ENCODE data around the gene LGALS7.

The LGALS7 gene

GRCh38 chr19:38735257-38735686 lies 38.0 kb downstream of the LGALS7 start:
- Histone ChIP-seq H3K9me3 (ENCODE audit: insufficient read depth, low read depth, low read length) (no peaks in the 10 kb centered on the region), H4K20me1 (ENCODE audit: insufficient read depth, low read length, poor library complexity, severe bottlenecking) (no peaks in the 10 kb centered on the region), H3F3A (ENCODE audit: low read depth) (no peaks in the 10 kb centered on the region), H2AFZ (ENCODE audit: low read length) (no peak overlapping the region), H3K27me3 (ENCODE audit: insufficient read depth, low read length, poor library complexity, severe bottlenecking) (no peaks in the 10 kb centered on the region), H3K9me2 (replicated peaks; ENCODE audit: low read depth, low read length) (no peaks in the 10 kb centered on the region), H3K4me2 (ENCODE audit: low read depth, low read length, poor library complexity, severe bottlenecking) (peak overlapping the region; percentile 94), H3K4me3 (ENCODE audit: low read length, poor library complexity, severe bottlenecking) (peak overlapping the region; percentile 63), H3K36me3 (ENCODE audit: insufficient read depth, low read length) (peaks cover 8% of the 10 kb centered on the region; the same call in 1 of the 2 replicates), H3K9ac (ENCODE audit: low read depth, low read length, poor library complexity, severe bottlenecking) (peak overlapping the region; percentile 60), H3K4me1 (ENCODE audit: insufficient read depth, low read length, poor library complexity, severe bottlenecking) (peaks cover 24% of the 10 kb centered on the region), H3K79me2 (ENCODE audit: insufficient read depth, low read length) (no peaks in the 10 kb centered on the region)
- no peak for TF ChIP-seq EZH2phosphoT487 (IDR thresholded peaks at IDR 0.05; ENCODE audit: borderline replicate concordance)
- TF ChIP-seq, protein P1, sequence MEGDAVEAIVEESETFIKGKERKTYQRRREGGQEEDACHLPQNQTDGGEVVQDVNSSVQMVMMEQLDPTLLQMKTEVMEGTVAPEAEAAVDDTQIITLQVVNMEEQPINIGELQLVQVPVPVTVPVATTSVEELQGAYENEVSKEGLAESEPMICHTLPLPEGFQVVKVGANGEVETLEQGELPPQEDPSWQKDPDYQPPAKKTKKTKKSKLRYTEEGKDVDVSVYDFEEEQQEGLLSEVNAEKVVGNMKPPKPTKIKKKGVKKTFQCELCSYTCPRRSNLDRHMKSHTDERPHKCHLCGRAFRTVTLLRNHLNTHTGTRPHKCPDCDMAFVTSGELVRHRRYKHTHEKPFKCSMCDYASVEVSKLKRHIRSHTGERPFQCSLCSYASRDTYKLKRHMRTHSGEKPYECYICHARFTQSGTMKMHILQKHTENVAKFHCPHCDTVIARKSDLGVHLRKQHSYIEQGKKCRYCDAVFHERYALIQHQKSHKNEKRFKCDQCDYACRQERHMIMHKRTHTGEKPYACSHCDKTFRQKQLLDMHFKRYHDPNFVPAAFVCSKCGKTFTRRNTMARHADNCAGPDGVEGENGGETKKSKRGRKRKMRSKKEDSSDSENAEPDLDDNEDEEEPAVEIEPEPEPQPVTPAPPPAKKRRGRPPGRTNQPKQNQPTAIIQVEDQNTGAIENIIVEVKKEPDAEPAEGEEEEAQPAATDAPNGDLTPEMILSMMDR (conservative IDR thresholded peaks at IDR 0.05; ENCODE audit: low read length) = no peak

- no peaks in the 10 kb centered on the region for H3K9me3 ChIP-seq (ENCODE audit: insufficient read depth, low read depth, low read length)
- no peak for TF ChIP-seq EZH2phosphoT487 (IDR thresholded peaks at IDR 0.05; ENCODE audit: borderline replicate concordance)
- TF ChIP-seq, protein P1 (conservative IDR thresholded peaks at IDR 0.05; ENCODE audit: low read length) = no peak
- peak overlapping the region; percentile 80 for H2AFZ ChIP-seq (ENCODE audit: low read length)
- H3K4me1 ChIP-seq (ENCODE audit: insufficient read depth, low read length, poor library complexity, severe bottlenecking) = peaks cover 24% of the 10 kb centered on the region
- no peaks in the 10 kb centered on the region for H3K79me2 ChIP-seq (ENCODE audit: insufficient read depth, low read length)
- H3K27me3 ChIP-seq (ENCODE audit: insufficient read depth, low read length, poor library complexity, severe bottlenecking) = no peaks in the 10 kb centered on the region
- peaks cover 8% of the 10 kb centered on the region; the same call in 1 of the 2 replicates for H3K36me3 ChIP-seq (ENCODE audit: insufficient read depth, low read length)
- peak overlapping the region; percentile 94 for H3K4me2 ChIP-seq (ENCODE audit: low read depth, low read length, poor library complexity, severe bottlenecking)
- no peaks in the 10 kb centered on the region for H3K9me2 ChIP-seq (replicated peaks; ENCODE audit: low read depth, low read length)
- peak overlapping the region; percentile 63 for H3K4me3 ChIP-seq (ENCODE audit: low read length, poor library complexity, severe bottlenecking)
- H3K9ac ChIP-seq (ENCODE audit: low read depth, low read length, poor library complexity, severe bottlenecking) = peak overlapping the region; percentile 60
- no peaks in the 10 kb centered on the region for H3F3A ChIP-seq (ENCODE audit: low read depth)
- H4K20me1 ChIP-seq (ENCODE audit: insufficient read depth, low read length, poor library complexity, severe bottlenecking) = peaks cover 3% of the 10 kb centered on the region
Observed at GRCh38 chr19:38734426-38735256, 38.7 kb downstream of the LGALS7 start.

DNA sequence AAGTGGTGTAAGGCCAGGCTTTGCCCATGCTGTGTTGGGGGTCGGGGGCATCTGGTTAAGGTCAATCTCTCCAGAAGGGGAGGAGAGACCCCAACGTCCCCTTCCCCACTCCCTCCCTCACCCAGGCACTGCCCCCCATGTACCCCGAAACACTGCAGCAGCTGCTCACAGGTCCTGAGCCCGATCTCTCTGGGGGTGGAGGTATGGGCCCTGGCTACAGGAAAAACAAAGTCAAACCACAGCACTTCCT lies 39.2 kb downstream of the LGALS7 start:
- TF ChIP-seq, protein P1 (conservative IDR thresholded peaks at IDR 0.05; ENCODE audit: low read length) = no peak
- TF ChIP-seq EZH2phosphoT487 (IDR thresholded peaks at IDR 0.05; ENCODE audit: borderline replicate concordance) = no peak
- Histone ChIP-seq H2AFZ (ENCODE audit: low read length) (peak overlapping the region; percentile 80), H3F3A (ENCODE audit: low read depth) (no peaks in the 10 kb centered on the region), H3K4me3 (ENCODE audit: low read length, poor library complexity, severe bottlenecking) (peak overlapping the region; percentile 63), H3K36me3 (ENCODE audit: insufficient read depth, low read length) (peaks cover 9% of the 10 kb centered on the region; the same call in 1 of the 2 replicates), H3K9me3 (ENCODE audit: insufficient read depth, low read depth, low read length) (no peaks in the 10 kb centered on the region), H3K9ac (ENCODE audit: low read depth, low read length, poor library complexity, severe bottlenecking) (peak overlapping the region; percentile 60), H3K9me2 (replicated peaks; ENCODE audit: low read depth, low read length) (no peaks in the 10 kb centered on the region), H3K27me3 (ENCODE audit: insufficient read depth, low read length, poor library complexity, severe bottlenecking) (no peaks in the 10 kb centered on the region), H4K20me1 (ENCODE audit: insufficient read depth, low read length, poor library complexity, severe bottlenecking) (peaks cover 3% of the 10 kb centered on the region), H3K4me2 (ENCODE audit: low read depth, low read length, poor library complexity, severe bottlenecking) (peak overlapping the region; percentile 94), H3K79me2 (ENCODE audit: insufficient read depth, low read length) (no peaks in the 10 kb centered on the region), H3K4me1 (ENCODE audit: insufficient read depth, low read length, poor library complexity, severe bottlenecking) (peaks cover 24% of the 10 kb centered on the region)

All from Loucy (cell line).